Stimulated activated memory B cell treated with anti-CD40 and anti-IgM and Interleukin-4, amounts not matched to agents 10 μg/mL and 1 μg/mL and 100 μg/mL, for 72 hours (primary cell): Measurements from ENCODE around the gene HEXIM1.

Source experiments
- ATAC-seq: fragments of 150-1000 bp; cut with Tn5 transposase; 2 replicates; pipeline ENCODE4 v1.10.0; 2021
- H3K27ac Mint-ChIP-seq: one replicate; pipeline ENCODE4 v1.8.0; 2022; ENCODE audit warnings: mild to moderate bottlenecking, mixed read lengths
- H3K27me3 Mint-ChIP-seq: one replicate; pipeline ENCODE4 v1.8.0; 2022; ENCODE audit warnings: mixed read lengths
- H3K36me3 Mint-ChIP-seq: one replicate; pipeline ENCODE4 v1.8.0; 2022; ENCODE audit warnings: mixed read lengths
- H3K4me1 Mint-ChIP-seq: one replicate; pipeline ENCODE4 v1.8.0; 2022; ENCODE audit warnings: mixed read lengths
- H3K4me3 Mint-ChIP-seq: one replicate; pipeline ENCODE4 v1.8.0; 2022; ENCODE audit warnings: mild to moderate bottlenecking, moderate library complexity, mixed read lengths
- H3K9me3 Mint-ChIP-seq: one replicate; pipeline ENCODE4 v1.8.0; 2022; ENCODE audit warnings: mixed read lengths

HEXIM1 gene, protein sequence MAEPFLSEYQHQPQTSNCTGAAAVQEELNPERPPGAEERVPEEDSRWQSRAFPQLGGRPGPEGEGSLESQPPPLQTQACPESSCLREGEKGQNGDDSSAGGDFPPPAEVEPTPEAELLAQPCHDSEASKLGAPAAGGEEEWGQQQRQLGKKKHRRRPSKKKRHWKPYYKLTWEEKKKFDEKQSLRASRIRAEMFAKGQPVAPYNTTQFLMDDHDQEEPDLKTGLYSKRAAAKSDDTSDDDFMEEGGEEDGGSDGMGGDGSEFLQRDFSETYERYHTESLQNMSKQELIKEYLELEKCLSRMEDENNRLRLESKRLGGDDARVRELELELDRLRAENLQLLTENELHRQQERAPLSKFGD

DNA sequence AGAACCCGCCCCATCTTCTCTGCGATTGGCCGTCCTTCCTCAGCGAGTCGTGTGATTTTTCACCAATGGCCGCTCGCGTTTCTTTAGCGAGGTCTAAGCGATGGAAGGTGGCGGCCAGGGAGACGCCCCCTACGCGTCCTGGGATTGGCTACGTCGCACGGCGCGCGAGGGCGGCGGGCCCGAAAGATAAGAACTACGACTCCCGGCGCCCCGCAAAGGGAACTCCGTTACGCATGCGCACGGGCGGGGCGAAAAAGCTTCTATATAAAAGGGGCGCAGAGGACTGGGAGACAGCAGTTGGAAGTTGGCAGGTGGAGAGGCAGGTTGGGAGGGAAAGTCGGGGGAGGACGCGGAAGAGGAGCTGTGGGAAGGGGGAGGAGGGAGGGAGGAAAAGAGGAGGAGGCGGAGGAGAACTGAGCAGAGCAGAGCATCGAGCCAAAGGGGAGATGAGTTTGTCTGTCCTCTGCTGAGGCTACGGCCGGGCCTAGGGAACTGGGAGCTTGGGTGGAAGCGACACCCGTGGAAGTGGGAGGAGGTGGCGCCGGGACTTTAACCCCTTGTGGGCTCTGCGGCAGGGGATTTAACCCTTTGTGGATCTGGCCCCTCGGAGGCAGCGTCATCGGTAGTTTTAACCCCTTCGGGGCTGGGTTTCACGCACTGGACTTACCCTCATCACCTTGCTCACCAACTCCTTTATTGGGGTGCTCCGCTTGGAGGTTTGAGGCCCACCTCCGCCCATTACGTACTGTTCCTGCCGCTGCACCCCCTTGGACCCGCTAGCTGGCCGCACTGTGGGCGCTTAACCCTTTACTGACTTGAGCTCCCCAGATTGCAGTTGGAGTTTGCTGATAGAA lies at the start of gene HEXIM1:
TSS of gene HEXIM1 (plus strand) at position 293 of the 854 bp plus-strand sequence. CDS start 716 bp downstream, outside the sequence.
- no peaks in the 10 kb centered on the region for H3K9me3 Mint-ChIP-seq
- H3K4me1 Mint-ChIP-seq = peaks cover 70% of the 10 kb centered on the region
- H3K27me3 Mint-ChIP-seq = no peaks in the 10 kb centered on the region
- peaks cover 11% of the 10 kb centered on the region for H3K36me3 Mint-ChIP-seq
- H3K4me3 Mint-ChIP-seq = peak within 1 kb of the TSS; percentile 98
- ATAC-seq = peak; percentile 91
- peak within 1 kb of the TSS; percentile 99 for H3K27ac Mint-ChIP-seq

DNA sequence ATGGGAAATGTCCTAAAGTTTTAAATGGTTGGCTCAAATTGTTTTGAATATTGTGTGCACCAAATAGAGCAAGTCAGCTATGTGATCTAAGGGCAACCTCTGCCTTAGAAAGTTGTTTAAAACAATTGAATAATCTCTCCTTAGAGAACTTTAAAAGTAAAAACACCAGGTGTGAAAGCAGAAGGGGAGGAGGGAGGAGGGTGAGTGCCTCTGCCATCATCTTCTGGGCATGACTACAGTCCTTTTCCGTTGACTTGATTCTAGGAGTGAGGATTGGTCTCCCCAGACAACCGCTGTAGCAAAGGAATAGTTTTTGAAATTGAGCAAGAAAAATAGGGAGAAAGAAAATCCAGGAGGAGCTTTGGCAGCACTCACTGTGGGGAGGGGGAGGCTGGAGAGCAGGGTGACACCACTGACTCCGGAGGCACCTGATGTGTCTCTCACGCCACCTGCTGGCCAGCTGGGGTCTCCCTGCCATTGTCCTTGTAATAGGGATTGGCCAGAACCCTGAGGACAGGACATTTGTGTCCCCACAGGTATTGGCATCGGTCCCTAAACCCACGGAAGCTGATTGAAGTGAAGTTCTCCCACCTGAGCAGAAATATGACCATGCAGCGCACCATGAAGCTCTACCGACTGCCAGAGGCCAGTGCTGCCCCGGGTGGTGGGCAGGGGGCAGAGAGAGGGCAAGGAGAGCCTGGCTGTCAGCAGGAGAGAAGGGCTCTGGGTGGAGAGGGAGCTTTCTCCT lies 49.2 kb upstream of the HEXIM1 start:
- H3K27me3 Mint-ChIP-seq = no peaks in the 10 kb centered on the region
- peak; percentile 80 for ATAC-seq
- no peak overlapping the region for H3K4me3 Mint-ChIP-seq
- no peak overlapping the region for H3K27ac Mint-ChIP-seq
- peaks cover 20% of the 10 kb centered on the region for H3K4me1 Mint-ChIP-seq
- H3K36me3 Mint-ChIP-seq = peaks cover 70% of the 10 kb centered on the region
- H3K9me3 Mint-ChIP-seq = no peaks in the 10 kb centered on the region

- H3K9me3 Mint-ChIP-seq = no peaks in the 10 kb centered on the region
- H3K27ac Mint-ChIP-seq = no peak overlapping the region
- H3K4me1 Mint-ChIP-seq = peaks cover 13% of the 10 kb centered on the region
- ATAC-seq = no peak
- H3K36me3 Mint-ChIP-seq = peaks cover 79% of the 10 kb centered on the region
- H3K27me3 Mint-ChIP-seq = no peaks in the 10 kb centered on the region
- no peak overlapping the region for H3K4me3 Mint-ChIP-seq
These were observed 46.8 kb upstream of the HEXIM1 start for GRCh38 chr17:45101546-45101882.

DNA sequence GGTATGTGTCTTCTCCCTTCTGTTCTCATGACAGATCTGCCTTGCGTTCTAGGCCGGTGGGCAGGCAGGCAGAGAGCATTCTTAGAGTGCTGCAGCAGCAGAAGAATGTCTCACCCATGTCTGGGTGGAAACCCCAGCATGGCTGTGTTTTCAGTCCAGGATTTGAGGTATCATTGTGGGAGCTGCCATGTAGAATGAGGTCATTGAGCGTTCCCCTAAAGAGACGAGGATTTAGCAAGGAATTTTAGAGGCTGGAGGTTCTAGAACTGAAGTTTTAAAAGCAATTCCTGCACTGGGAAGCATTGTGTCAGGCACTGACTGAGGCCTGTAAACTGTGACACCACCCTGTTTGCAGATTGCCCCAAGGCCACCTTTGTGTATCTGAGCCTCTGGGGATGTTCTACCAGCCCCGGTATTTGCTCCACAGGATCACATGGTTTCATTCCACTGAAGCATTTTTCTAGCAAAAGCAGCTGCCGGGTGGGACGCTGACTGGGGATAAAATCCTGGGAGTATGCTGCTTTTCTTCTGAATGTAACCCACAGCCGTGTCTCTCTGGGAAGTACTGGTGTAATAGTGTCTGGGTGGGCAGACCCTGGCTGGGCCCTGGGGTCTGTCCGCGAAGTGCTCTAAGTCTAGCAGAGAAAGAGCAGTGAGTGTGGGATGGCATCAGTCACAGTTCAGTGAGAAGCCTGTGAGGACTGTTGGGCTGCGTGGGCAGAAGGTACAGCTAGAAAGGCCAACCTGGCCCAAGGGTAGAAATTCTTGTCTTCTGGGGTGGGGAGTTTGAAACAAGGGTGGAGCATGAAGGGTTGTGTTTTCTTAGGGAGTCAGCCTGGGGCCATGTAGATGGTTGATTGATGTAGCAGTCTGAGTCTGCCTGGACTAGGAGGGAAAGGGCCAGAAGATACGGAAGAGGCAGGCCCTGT lies 46.1 kb upstream of the HEXIM1 start:
- Mint-ChIP-seq H3K36me3 (peaks cover 78% of the 10 kb centered on the region), H3K4me3 (no peak overlapping the region), H3K9me3 (no peaks in the 10 kb centered on the region), H3K27ac (no peak overlapping the region), H3K27me3 (no peaks in the 10 kb centered on the region), H3K4me1 (peaks cover 13% of the 10 kb centered on the region)
- ATAC-seq = no peak

GRCh38 chr17:45102856-45103255 lies 45.4 kb upstream of the HEXIM1 start:
- Mint-ChIP-seq H3K36me3 (peaks cover 74% of the 10 kb centered on the region), H3K9me3 (no peaks in the 10 kb centered on the region), H3K4me1 (peaks cover 13% of the 10 kb centered on the region), H3K4me3 (no peak overlapping the region), H3K27ac (no peak overlapping the region), H3K27me3 (no peaks in the 10 kb centered on the region)
- no peak for ATAC-seq

DNA sequence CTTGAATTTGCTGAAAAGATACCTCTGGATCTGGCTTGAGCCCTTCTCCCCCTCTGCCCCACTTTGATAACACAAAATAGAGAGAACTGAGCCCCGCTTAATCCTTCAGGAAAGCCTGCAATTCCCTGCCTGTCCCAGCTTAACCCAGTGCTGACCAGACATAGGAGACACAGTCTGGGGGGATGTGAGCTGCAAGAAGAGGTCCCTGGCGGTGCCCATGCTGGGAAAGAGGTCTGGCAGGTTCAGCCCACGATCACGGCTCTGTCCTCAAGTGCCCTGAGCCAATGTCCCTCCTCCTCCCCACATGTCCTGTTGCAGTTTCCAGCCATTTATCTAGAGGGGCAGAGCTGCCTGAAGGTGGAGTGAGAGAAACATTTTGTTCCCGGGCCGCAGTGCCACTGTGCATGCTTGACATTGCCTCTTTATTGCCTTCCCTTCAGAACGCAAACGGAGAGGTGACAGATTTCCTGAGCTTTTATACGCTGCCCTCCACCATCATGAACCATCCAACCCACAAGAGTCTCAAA lies 44.9 kb upstream of the HEXIM1 start:
- Mint-ChIP-seq H3K9me3 (no peaks in the 10 kb centered on the region), H3K36me3 (peaks cover 74% of the 10 kb centered on the region), H3K27me3 (no peaks in the 10 kb centered on the region), H3K4me1 (peaks cover 13% of the 10 kb centered on the region), H3K4me3 (no peak overlapping the region), H3K27ac (no peak overlapping the region)
- ATAC-seq = no peak

DNA sequence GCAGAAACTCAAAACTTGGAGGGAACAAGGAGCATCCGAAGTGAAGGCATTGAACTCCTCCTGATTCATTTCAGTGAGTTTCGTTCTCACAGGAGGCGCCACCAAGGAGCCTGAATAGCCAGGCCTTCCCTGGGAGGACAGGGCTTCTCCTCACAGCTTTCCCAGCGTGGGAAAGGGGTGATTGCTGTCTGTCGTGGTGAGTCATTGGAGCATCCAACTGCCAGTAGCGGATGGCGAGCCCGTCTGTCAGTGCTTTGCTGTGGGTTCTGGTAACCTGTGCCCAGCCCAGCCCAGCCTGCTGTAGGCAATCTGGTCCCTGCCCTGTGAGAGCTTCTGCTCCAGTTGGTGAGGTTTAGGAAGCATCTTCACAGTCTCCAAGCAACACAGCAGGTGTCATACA lies 44.2 kb upstream of the HEXIM1 start:
- no peaks in the 10 kb centered on the region for H3K9me3 Mint-ChIP-seq
- H3K4me1 Mint-ChIP-seq = peaks cover 9% of the 10 kb centered on the region
- ATAC-seq = no peak
- H3K4me3 Mint-ChIP-seq = no peak overlapping the region
- no peaks in the 10 kb centered on the region for H3K27me3 Mint-ChIP-seq
- peaks cover 70% of the 10 kb centered on the region for H3K36me3 Mint-ChIP-seq
- no peak overlapping the region for H3K27ac Mint-ChIP-seq

DNA sequence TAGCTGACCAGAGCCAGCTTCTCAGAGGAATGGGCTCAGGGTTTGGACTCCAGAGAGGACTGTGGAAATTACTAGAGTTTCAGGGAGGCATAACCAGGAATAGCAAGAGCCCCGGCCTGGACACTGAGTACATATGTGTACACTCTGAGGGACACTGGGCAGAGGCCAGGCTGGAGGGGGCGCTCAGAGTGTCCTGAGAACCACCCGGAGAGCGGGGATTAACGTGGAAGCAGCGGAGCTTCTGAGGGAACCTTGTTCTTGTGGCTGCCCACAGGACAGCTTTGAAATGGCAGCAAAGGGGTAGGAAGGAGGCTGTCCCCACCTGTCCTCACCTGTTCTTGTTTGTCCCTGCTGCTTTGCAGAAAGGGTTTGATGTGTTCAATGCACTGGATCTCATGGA lies 43.8 kb upstream of the HEXIM1 start:
- Mint-ChIP-seq H3K9me3 (no peaks in the 10 kb centered on the region), H3K4me1 (peaks cover 6% of the 10 kb centered on the region), H3K27ac (no peak overlapping the region), H3K4me3 (no peak overlapping the region), H3K27me3 (no peaks in the 10 kb centered on the region), H3K36me3 (peaks cover 69% of the 10 kb centered on the region)
- no peak for ATAC-seq

DNA sequence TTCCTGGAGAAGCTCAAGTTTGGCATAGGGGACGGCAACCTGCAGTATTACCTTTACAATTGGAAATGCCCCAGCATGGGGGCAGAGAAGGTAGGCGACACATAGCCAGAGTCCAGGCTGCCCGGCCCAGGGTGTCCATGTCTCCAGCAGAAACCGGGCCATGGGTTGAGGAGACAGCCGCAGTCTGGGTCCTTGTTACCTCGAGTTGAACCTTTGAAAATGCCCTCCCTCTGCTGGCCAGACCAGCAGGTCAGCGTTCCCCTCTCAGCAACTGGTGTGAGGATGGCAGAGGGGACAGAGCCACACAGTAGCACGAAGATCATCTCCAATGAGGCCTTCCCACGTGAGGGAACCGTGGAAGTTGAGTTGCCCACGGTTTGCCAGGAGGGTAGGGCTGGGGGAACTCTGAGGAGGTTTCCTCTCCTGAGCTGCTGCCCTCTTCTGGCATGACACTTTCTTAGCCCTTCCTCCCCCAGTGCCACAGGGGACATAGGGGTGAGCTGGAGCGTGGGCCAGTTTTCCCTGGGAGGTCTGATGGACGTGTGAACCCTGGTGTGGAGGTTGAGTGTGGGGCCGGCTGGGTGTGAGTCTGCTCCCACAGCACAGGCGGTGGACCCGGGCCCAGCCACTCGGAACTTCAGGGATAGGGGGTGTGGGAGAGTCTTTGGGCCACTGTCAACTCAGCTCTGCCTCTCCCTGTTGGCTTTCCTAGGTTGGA lies 43.2 kb upstream of the HEXIM1 start:
- Mint-ChIP-seq H3K27me3 (no peaks in the 10 kb centered on the region), H3K9me3 (no peaks in the 10 kb centered on the region), H3K4me3 (no peak overlapping the region), H3K36me3 (peaks cover 71% of the 10 kb centered on the region), H3K4me1 (peaks cover 6% of the 10 kb centered on the region), H3K27ac (no peak overlapping the region)
- ATAC-seq = no peak

GRCh38 chr17:45106096-45106495 lies 42.2 kb upstream of the HEXIM1 start:
- Mint-ChIP-seq H3K36me3 (peaks cover 71% of the 10 kb centered on the region), H3K9me3 (no peaks in the 10 kb centered on the region)

DNA sequence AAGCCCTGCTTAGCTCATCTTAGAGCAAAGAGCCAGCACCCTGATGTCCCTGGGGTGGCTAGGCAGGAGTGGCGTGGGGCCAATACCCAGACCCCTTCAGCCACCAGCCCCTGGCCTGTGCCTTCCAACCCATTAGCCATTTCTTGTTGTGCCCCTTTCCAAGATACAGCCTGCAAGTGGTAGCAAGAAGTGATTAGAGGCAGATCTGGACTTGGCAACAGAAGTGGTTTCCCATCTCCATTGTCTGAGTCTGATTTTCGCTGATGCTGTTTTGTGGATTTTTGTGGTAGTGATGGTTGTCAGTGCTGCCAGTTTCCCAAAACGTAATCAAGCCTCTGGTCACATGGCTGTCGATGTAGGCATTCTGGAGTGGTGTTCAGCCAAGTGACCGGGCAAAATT lies 41.7 kb upstream of the HEXIM1 start:
- peaks cover 9% of the 10 kb centered on the region for H3K4me1 Mint-ChIP-seq
- no peak for ATAC-seq
- peaks cover 70% of the 10 kb centered on the region for H3K36me3 Mint-ChIP-seq
- no peak overlapping the region for H3K27ac Mint-ChIP-seq
- no peaks in the 10 kb centered on the region for H3K27me3 Mint-ChIP-seq
- no peak overlapping the region for H3K4me3 Mint-ChIP-seq
- H3K9me3 Mint-ChIP-seq = no peaks in the 10 kb centered on the region

More at GRCh38 chr17:45106096-45106495, 42.2 kb upstream of the HEXIM1 start:
- no peak overlapping the region for H3K4me3 Mint-ChIP-seq
- H3K27me3 Mint-ChIP-seq = no peaks in the 10 kb centered on the region
- H3K4me1 Mint-ChIP-seq = peaks cover 6% of the 10 kb centered on the region
- no peak overlapping the region for H3K27ac Mint-ChIP-seq
- ATAC-seq = no peak

GRCh38 chr17:45107293-45108010 lies 40.8 kb upstream of the HEXIM1 start:
- H3K36me3 Mint-ChIP-seq = peaks cover 62% of the 10 kb centered on the region
- H3K27ac Mint-ChIP-seq = no peak overlapping the region

DNA sequence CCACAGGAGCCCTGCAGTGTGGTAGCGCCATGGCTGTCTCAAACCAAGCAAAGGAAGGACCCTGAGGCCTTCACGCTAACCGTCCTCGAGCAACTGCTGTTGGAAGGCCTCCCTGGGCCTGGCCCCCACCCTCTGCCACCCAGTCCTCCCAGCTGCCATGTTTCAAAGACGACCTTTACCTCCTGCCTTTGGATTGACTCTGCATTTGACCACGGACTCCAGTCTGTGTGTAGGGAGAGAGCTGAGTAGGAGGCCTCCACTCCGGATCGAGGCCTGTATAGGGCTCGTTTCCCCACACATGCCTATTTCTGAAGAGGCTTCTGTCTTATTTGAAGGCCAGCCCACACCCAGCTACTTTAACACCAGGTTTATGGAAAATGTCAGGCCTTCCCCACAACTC lies 40.2 kb upstream of the HEXIM1 start:
- Mint-ChIP-seq H3K27ac (no peak overlapping the region), H3K36me3 (peaks cover 56% of the 10 kb centered on the region)
- no peak for ATAC-seq

More at GRCh38 chr17:45107293-45108010, 40.8 kb upstream of the HEXIM1 start:
- no peaks in the 10 kb centered on the region for H3K9me3 Mint-ChIP-seq
- ATAC-seq = no peak
- no peaks in the 10 kb centered on the region for H3K27me3 Mint-ChIP-seq
- H3K4me1 Mint-ChIP-seq = peaks cover 13% of the 10 kb centered on the region
- no peak overlapping the region for H3K4me3 Mint-ChIP-seq

More for the DNA sequence above, 40.2 kb upstream of the HEXIM1 start:
- H3K27me3 Mint-ChIP-seq = no peaks in the 10 kb centered on the region
- no peaks in the 10 kb centered on the region for H3K9me3 Mint-ChIP-seq
- H3K4me1 Mint-ChIP-seq = peaks cover 12% of the 10 kb centered on the region
- no peak overlapping the region for H3K4me3 Mint-ChIP-seq
